Activated CD8-positive, alpha-beta T cell treated with anti-CD3 and anti-CD28 coated beads, Interleukin-2, amount 10 ng/mL, durations not matched to agents 7 days and 5 days (primary cell): ENCODE results near the gene ABCG1. TPM values are rescaled to one million over a fixed set of nuclear protein-coding genes. Genes with fewer than 3 reads are reported as not detected.

Source experiments
- ATAC-seq: fragments of 150-1000 bp; cut with Tn5 transposase; one replicate; pipeline ENCODE4 v1.10.0; 2021; ENCODE audit warnings: moderate library complexity
- CTCF ChIA-PET: fragments of 350-600 bp; sonication (Branson Sonifier 250); formaldehyde crosslinking; loops from one replicate; lab custom pipeline; 2021; ENCODE audit warnings: antibody characterized with exemption; lab: Charles Lee
- POLR2A ChIA-PET: fragments of 350-600 bp; sonication (Branson Sonifier 250); formaldehyde crosslinking; loops from one replicate; lab custom pipeline; 2021; ENCODE audit warnings: antibody characterized with exemption; lab: Charles Lee
- DNase-seq: peaks from one replicate; pipeline ENCODE4 v3.0.0-alpha.2; 2020
- H3K27ac Mint-ChIP-seq: one replicate; pipeline ENCODE4 v1.8.0; 2021; ENCODE audit warnings: mild to moderate bottlenecking, mixed read lengths
- H3K27me3 Mint-ChIP-seq: one replicate; pipeline ENCODE4 v1.8.0; 2021; ENCODE audit warnings: low read depth, mixed read lengths
- H3K36me3 Mint-ChIP-seq: one replicate; pipeline ENCODE4 v1.8.0; 2021; ENCODE audit warnings: low read depth, mixed read lengths
- H3K4me1 Mint-ChIP-seq: one replicate; pipeline ENCODE4 v1.8.0; 2021; ENCODE audit warnings: low read depth, mixed read lengths
- H3K4me3 Mint-ChIP-seq: one replicate; pipeline ENCODE4 v1.8.0; 2021; ENCODE audit warnings: mild to moderate bottlenecking, mixed read lengths
- H3K9me3 Mint-ChIP-seq: one replicate; pipeline ENCODE4 v1.8.0; 2022; ENCODE audit warnings: mixed read lengths; ENCODE audit not compliant: insufficient read depth
- total RNA-seq, 2 experiments: library from RNA; stranded (reverse); gene quantifications; one replicate each; pipeline ENCODE4 v1.2.3, GENCODE V29; 2021

ABCG1 gene
- total RNA-seq, 2 experiments from 2014 or later = 6.7 to 8.0 TPM

GRCh38 chr21:42302076-42302650 is 83.2 kb downstream of the ABCG1 start:
- POLR2A ChIA-PET = interaction anchor here (0.6 kb wide), 1 partner anchor 424 kb away, joined by 3 read pairs; no protein-coding TSS in a partner anchor
- peaks cover 3% of the 10 kb centered on the region for H3K27me3 Mint-ChIP-seq
- H3K4me3 Mint-ChIP-seq = no peak overlapping the region
- H3K9me3 Mint-ChIP-seq = no peaks in the 10 kb centered on the region
- CTCF ChIA-PET = interaction anchor here (0.8 to 1.0 kb wide), 3 partner anchors 20 to 161 kb away, joined by 3 to 4 read pairs (median 3); no protein-coding TSS in a partner anchor
- H3K36me3 Mint-ChIP-seq = no peaks in the 10 kb centered on the region
- H3K27ac Mint-ChIP-seq = no peak overlapping the region
- ATAC-seq = no peak
- no peak for DNase-seq
- H3K4me1 Mint-ChIP-seq = peaks cover 29% of the 10 kb centered on the region

GRCh38 chr21:42302794-42303193 is 83.9 kb downstream of the ABCG1 start:
- H3K4me1 Mint-ChIP-seq = peaks cover 29% of the 10 kb centered on the region
- ATAC-seq = no peak
- H3K4me3 Mint-ChIP-seq = no peak overlapping the region
- ChIA-PET CTCF (interaction anchor here (0.8 to 1.0 kb wide), 2 partner anchors 20 to 157 kb away, joined by 3 to 4 read pairs; no protein-coding TSS in a partner anchor), POLR2A (no interaction called here)
- H3K27ac Mint-ChIP-seq = no peak overlapping the region
- H3K9me3 Mint-ChIP-seq = no peaks in the 10 kb centered on the region
- DNase-seq = no peak
- peaks cover 9% of the 10 kb centered on the region for H3K27me3 Mint-ChIP-seq
- H3K36me3 Mint-ChIP-seq = no peaks in the 10 kb centered on the region

DNA sequence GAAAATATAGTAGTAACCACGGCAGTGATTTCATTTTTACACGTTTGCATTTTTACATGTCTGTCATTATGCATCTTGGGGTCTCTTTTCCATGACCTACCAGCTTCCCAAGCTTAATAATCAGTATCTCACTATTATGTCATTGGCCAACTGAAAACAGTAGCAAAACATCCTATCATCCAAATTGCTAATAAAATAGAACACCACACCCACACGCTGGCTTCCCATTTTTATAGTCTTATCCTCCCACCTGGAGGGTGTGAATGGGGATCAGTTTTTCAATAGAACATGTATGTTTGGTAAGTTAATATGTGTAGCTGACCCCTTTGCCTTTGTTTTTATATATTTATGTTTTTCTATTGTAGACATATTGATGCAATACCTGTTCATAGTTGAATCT is 84.5 kb downstream of the ABCG1 start:
- ChIA-PET CTCF (no interaction called here), POLR2A (no interaction called here)
- Mint-ChIP-seq H3K4me3 (no peak overlapping the region), H3K27me3 (peaks cover 9% of the 10 kb centered on the region), H3K4me1 (peaks cover 26% of the 10 kb centered on the region), H3K9me3 (no peaks in the 10 kb centered on the region), H3K36me3 (no peaks in the 10 kb centered on the region), H3K27ac (no peak overlapping the region)
- DNase-seq (no peak), ATAC-seq (no peak)

- H3K9me3 Mint-ChIP-seq = no peaks in the 10 kb centered on the region
- CTCF ChIA-PET = no interaction called here
- H3K27ac Mint-ChIP-seq = no peak overlapping the region
- H3K27me3 Mint-ChIP-seq = peaks cover 9% of the 10 kb centered on the region
- no peak overlapping the region for H3K4me3 Mint-ChIP-seq
- DNase-seq (no peak), ATAC-seq (no peak)
- H3K36me3 Mint-ChIP-seq = no peaks in the 10 kb centered on the region
- peaks cover 20% of the 10 kb centered on the region for H3K4me1 Mint-ChIP-seq
- POLR2A ChIA-PET = interaction anchor here (0.6 kb wide), 1 partner anchor 10 kb away, joined by 3 read pairs; no protein-coding TSS in a partner anchor
Observed at GRCh38 chr21:42304556-42305454, 85.9 kb downstream of the ABCG1 start.

DNA sequence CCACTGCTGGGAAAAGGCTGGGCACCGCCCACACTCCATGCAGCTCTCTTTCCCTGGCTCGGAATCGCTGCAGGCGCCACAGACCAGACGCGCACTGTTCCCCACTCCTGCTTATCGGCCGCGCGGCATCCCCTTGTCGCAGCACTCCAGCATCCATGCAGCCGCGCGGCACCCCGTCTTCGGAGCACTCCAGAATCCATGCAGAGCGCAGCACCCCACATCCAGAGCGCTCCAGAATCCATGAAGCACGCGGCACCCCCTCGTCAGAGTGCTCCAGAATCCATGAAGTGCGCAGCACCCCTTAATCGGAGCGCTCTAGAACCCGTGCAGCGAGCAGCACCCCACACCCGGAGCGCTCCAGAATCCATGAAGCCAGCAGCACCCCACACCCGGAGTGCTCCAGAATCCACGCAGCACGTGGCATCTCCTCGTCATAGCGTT is 86.8 kb downstream of the ABCG1 start:
- ChIA-PET CTCF (no interaction called here), POLR2A (interaction anchor here (0.6 kb wide), 1 partner anchor 9 kb away, joined by 3 read pairs; no protein-coding TSS in a partner anchor)
- ATAC-seq = no peak
- Mint-ChIP-seq H3K4me1 (peaks cover 16% of the 10 kb centered on the region), H3K27me3 (peaks cover 9% of the 10 kb centered on the region), H3K27ac (no peak overlapping the region), H3K36me3 (no peaks in the 10 kb centered on the region), H3K9me3 (no peaks in the 10 kb centered on the region), H3K4me3 (no peak overlapping the region)
- no peak for DNase-seq

- peaks cover 9% of the 10 kb centered on the region for H3K27me3 Mint-ChIP-seq
- no peak for DNase-seq
- peak overlapping the region; percentile 37 for H3K27ac Mint-ChIP-seq
- ChIA-PET POLR2A (no interaction called here), CTCF (interaction anchor here (0.7 kb wide), 1 partner anchor 102 kb away, joined by 3 read pairs; no protein-coding TSS in a partner anchor)
- no peak overlapping the region for H3K4me3 Mint-ChIP-seq
- H3K36me3 Mint-ChIP-seq = no peaks in the 10 kb centered on the region
- H3K4me1 Mint-ChIP-seq = peaks cover 16% of the 10 kb centered on the region
- ATAC-seq = no peak
- no peaks in the 10 kb centered on the region for H3K9me3 Mint-ChIP-seq
Observed at GRCh38 chr21:42306366-42307035, 87.6 kb downstream of the ABCG1 start.

DNA sequence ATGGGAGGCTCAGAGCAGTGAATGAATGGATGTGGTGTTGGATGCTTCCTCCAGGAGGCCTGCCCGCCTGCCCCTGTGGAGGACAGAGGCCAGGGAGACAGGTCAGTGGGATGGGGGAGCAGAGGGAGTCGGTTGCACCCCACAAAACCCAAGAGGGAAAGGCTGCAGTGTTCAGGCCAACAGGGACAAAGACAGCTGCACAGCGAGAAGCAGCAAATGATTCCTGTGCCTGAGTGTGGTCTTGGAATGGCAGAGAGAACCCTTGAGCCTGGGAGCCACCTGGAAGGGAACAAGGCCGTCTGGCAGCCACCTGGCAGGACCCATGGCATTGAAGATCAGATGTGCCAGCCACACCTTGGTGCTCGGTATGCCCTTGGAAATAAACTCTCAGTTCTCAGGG is 88.2 kb downstream of the ABCG1 start:
- Mint-ChIP-seq H3K36me3 (no peaks in the 10 kb centered on the region), H3K27me3 (peaks cover 9% of the 10 kb centered on the region), H3K4me1 (peaks cover 16% of the 10 kb centered on the region), H3K9me3 (no peaks in the 10 kb centered on the region), H3K4me3 (no peak overlapping the region), H3K27ac (peak overlapping the region; percentile 37)
- DNase-seq (no peak), ATAC-seq (no peak)
- POLR2A ChIA-PET = no interaction called here
- CTCF ChIA-PET = no interaction called here

- POLR2A ChIA-PET = no interaction called here
- H3K27me3 Mint-ChIP-seq = peaks cover 9% of the 10 kb centered on the region
- DNase-seq (no peak), ATAC-seq (no peak)
- no peak overlapping the region for H3K4me3 Mint-ChIP-seq
- H3K36me3 Mint-ChIP-seq = no peaks in the 10 kb centered on the region
- no peaks in the 10 kb centered on the region for H3K9me3 Mint-ChIP-seq
- H3K4me1 Mint-ChIP-seq = peaks cover 16% of the 10 kb centered on the region
- no peak overlapping the region for H3K27ac Mint-ChIP-seq
- CTCF ChIA-PET = interaction anchor here (1.0 to 3.4 kb wide), 6 partner anchors 8 to 218 kb away, joined by 3 to 18 read pairs (median 8); no protein-coding TSS in a partner anchor
Observed at GRCh38 chr21:42308161-42308913, 89.4 kb downstream of the ABCG1 start.

GRCh38 chr21:42308914-42309752 is 90.2 kb downstream of the ABCG1 start:
- ATAC-seq (no peak), DNase-seq (no peak)
- ChIA-PET POLR2A (no interaction called here), CTCF (interaction anchor here (0.6 to 3.4 kb wide), 27 partner anchors 9 to 229 kb away, joined by 3 to 29 read pairs (median 4); no protein-coding TSS in a partner anchor)
- Mint-ChIP-seq H3K27ac (no peak overlapping the region), H3K4me1 (peaks cover 16% of the 10 kb centered on the region), H3K36me3 (no peaks in the 10 kb centered on the region), H3K9me3 (no peaks in the 10 kb centered on the region), H3K27me3 (peaks cover 9% of the 10 kb centered on the region), H3K4me3 (no peak overlapping the region)

DNA sequence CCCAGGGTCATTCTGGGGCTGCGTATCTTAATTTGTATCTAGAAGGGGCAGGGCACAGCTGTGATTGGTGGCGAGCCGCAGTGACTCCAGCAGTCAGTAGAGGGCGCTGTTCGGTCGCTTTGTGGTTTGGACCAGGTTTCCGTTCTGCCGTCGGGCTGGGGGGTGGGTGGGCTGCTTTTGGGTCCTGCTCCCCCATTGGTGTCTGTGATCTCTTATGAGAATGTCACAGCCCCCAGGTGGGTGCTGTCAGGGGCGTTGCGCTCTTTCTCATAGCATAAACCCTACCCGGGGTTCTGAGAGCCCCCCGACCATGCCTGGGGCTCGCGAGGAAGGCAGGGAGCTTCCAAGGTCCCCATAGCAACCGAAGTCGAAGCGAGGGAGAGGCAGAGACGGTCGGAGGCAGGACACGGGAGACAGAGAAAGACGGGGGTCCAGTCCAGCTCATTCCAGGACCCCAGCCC is 90.8 kb downstream of the ABCG1 start:
- Mint-ChIP-seq H3K4me1 (peaks cover 16% of the 10 kb centered on the region), H3K27me3 (peaks cover 9% of the 10 kb centered on the region), H3K36me3 (no peaks in the 10 kb centered on the region), H3K9me3 (no peaks in the 10 kb centered on the region), H3K4me3 (no peak overlapping the region), H3K27ac (no peak overlapping the region)
- ChIA-PET CTCF (interaction anchor here (0.6 to 3.4 kb wide), 36 partner anchors 10 to 228 kb away, joined by 3 to 29 read pairs (median 4); partner anchors contain the start of gene UBASH3A), POLR2A (interaction anchor here (1.1 kb wide), 2 partner anchors 95 to 139 kb away, joined by 3 read pairs; no protein-coding TSS in a partner anchor)
- DNase-seq (peak; percentile 84), ATAC-seq (peak; percentile 78)
